ENCODE data around the gene SIK1.

SIK1 gene

GRCh38 chr21:43367296-43367695 is 59.6 kb downstream of the SIK1 start:
- no peak for DNase-seq (ENCODE audit: low spot score)

DNA sequence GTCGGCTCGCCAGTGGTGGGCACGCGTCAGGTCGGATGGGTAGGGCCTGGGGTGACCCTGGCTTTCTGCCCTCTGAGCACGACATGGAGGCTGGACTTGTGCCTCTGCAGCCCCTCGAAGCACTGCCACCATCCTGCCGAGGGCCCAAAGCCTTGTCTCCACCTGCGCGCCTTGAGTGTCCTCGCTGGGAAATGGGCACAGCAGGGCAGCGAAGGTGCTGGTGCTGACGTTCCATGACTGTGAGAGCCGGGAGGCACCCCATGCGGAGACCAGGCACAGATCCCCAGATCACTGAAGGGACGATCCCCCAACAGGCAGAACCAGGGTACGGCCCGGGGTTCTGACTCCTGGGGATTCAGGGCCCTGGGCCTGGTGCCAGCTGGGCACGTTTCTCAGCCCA is 60.3 kb downstream of the SIK1 start:
- no peak for DNase-seq (ENCODE audit: low spot score)

DNA sequence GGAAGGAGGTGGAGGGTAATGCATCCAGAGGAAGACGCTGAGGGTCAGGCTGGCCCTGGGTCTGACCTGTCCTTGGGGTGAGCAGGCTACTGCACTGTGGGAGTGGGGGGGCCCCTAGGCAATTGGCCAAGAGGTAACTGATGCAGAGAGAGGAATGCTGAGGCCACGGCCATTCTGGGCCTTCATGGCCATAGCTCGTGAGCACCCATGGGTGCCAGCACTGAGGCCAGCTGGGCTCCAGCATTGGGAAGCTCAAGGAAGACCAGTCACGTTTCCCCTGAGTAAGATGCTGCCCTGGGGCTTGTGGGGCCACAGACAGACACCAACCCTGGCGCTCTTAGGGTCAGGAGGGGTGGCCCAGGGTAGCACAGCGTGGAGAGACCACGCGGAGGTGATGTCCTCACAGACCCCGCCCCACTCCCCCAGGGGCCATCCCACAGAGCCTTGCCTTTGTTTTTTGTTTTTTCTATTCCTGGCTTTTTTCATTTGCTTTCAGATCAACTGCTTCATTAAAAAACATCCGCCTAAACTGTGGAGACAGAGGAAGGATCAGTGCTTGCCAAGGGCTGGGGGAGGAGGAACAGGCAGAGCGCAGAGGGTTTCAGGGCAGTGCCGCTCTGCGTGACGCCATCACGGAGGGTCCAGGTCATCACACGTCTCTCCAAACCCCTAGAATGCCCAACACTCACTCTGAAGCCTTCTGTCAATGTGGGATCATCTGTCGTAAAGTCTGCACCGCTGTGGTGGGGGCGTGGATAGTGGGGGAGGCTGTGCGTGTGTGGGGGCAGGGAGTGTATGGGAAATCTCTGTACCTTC is 61.1 kb downstream of the SIK1 start:
- no peak for DNase-seq (ENCODE audit: low spot score)

- DNase-seq (ENCODE audit: low spot score), result no peak
These were observed 62.0 kb downstream of the SIK1 start for GRCh38 chr21:43364851-43365424.
